NCI-H526 treated with DMSO at 0.1 percent for 48 hours (cell line): ENCODE results near the gene EIF4A3.

ENCODE experiments used
- DNase-seq: peaks from one replicate; lab custom pipeline; 2025; lab: John Stamatoyannopoulos, UW

The EIF4A3 gene

GRCh38 chr17:80132906-80133625 lies 13.9 kb downstream of the EIF4A3 start:
- no peak for DNase-seq

- DNase-seq = no peak
Observed at GRCh38 chr17:80130992-80131391, 15.9 kb downstream of the EIF4A3 start.

- no peak for DNase-seq
Observed at GRCh38 chr17:80129006-80129565, 17.8 kb downstream of the EIF4A3 start.

GRCh38 chr17:80126449-80126715 lies 20.5 kb downstream of the EIF4A3 start:
- DNase-seq = no peak

GRCh38 chr17:80125656-80126448 lies 21.1 kb downstream of the EIF4A3 start:
- DNase-seq = no peak

GRCh38 chr17:80124351-80124981 lies 22.5 kb downstream of the EIF4A3 start:
- DNase-seq = peak; percentile 16

- DNase-seq = no peak
Observed at GRCh38 chr17:80123791-80124190, 23.1 kb downstream of the EIF4A3 start.

- no peak for DNase-seq
Observed at GRCh38 chr17:80122926-80123505, 23.9 kb downstream of the EIF4A3 start.

GRCh38 chr17:80122026-80122575 lies 24.8 kb downstream of the EIF4A3 start:
- no peak for DNase-seq

GRCh38 chr17:80119839-80120238 lies 27.1 kb downstream of the EIF4A3 start:
- no peak for DNase-seq

GRCh38 chr17:80119271-80119791 lies 27.6 kb downstream of the EIF4A3 start:
- DNase-seq = no peak

GRCh38 chr17:80118601-80119270 lies 28.2 kb downstream of the EIF4A3 start:
- no peak for DNase-seq

GRCh38 chr17:80117491-80118401 lies 29.2 kb downstream of the EIF4A3 start:
- no peak for DNase-seq

GRCh38 chr17:80116921-80117380 lies 30.0 kb downstream of the EIF4A3 start:
- no peak for DNase-seq

GRCh38 chr17:80116276-80116920 lies 30.5 kb downstream of the EIF4A3 start:
- DNase-seq = no peak

GRCh38 chr17:80115159-80115558 lies 31.8 kb downstream of the EIF4A3 start:
- DNase-seq = no peak

GRCh38 chr17:80114758-80115157 lies 32.2 kb downstream of the EIF4A3 start:
- no peak for DNase-seq

GRCh38 chr17:80113033-80113484 lies 33.9 kb downstream of the EIF4A3 start:
- DNase-seq = no peak

- no peak for DNase-seq
Observed at GRCh38 chr17:80112471-80113032, 34.4 kb downstream of the EIF4A3 start.
